SH-SY5Y (cell line): ENCODE measurements around the gene ATP8A2.

Source experiments
- GATA2 ChIP-seq: IDR thresholded peaks from 2 replicates; pipeline ENCODE4 v1.6.1; 2011; ENCODE audit warnings: mild to moderate bottlenecking, low read depth, low read length
- GATA3 ChIP-seq: IDR thresholded peaks from 2 replicates; pipeline ENCODE4 v1.6.1; 2011; ENCODE audit warnings: low read depth, mild to moderate bottlenecking, low read length, moderate library complexity

GRCh38 chr13:25649001-25649633, 277.3 kb downstream of the ATP8A2 start:
- TF ChIP-seq GATA2 (no peak), GATA3 (no peak)
